ENCODE data around the gene EGF.
"Not testable (repeated sequence)": the region's sequence is repeated elsewhere in the genome, so short reads cannot be mapped to it uniquely, and the experiment has no call there.

The EGF gene

GRCh38 chr4:109912706-109913595 lies at the start of gene EGF:
Gene EGF, plus strand, starts transcription at chr4:109912883. Its CDS starts 453 bp downstream, at chr4:109913336.
- peak; percentile 20 for DNase-seq (ENCODE audit: low read depth)

DNA sequence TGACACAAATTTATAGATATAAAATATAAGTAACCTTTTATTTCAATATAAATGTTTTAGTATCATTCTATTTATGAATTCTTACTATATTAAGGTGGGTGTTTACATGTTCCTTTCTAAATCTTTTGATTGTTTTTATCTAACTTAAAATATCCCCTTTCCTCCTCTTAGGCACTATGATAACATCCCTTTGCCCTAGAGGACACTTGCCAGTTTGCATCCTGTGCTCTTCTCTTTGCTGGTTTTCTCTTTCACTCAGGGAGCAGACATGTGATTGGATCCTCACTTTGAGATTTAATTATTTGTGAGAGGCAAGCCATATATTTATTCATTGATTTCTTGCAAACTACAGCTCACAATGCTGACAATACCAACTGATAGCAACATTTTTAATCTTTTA lies 48.5 kb upstream of the EGF start:
- no peak for DNase-seq (ENCODE audit: low read depth)

GRCh38 chr4:109870061-109870460 lies 42.6 kb upstream of the EGF start:
- no peak for DNase-seq (ENCODE audit: low read depth)

DNA sequence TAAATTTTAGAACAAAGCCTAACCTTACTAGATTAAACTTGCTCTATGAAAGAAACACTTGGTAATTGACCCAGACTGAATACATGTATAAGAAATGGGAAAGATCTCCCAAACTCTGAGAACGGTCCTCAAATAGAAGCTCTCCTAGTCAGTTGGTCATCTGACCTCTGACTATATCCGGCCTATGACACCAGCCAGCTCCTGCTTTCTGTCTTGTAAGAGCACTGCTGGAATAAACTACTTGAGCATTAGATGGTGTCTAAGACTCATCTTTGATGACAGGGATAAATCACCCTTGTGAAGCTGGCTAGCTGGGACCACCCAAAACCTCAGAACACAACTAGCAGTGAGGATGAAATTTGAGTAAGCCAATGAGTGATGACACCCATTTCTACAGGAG lies 40.6 kb upstream of the EGF start:
- DNase-seq (ENCODE audit: low read depth) = no peak

DNA sequence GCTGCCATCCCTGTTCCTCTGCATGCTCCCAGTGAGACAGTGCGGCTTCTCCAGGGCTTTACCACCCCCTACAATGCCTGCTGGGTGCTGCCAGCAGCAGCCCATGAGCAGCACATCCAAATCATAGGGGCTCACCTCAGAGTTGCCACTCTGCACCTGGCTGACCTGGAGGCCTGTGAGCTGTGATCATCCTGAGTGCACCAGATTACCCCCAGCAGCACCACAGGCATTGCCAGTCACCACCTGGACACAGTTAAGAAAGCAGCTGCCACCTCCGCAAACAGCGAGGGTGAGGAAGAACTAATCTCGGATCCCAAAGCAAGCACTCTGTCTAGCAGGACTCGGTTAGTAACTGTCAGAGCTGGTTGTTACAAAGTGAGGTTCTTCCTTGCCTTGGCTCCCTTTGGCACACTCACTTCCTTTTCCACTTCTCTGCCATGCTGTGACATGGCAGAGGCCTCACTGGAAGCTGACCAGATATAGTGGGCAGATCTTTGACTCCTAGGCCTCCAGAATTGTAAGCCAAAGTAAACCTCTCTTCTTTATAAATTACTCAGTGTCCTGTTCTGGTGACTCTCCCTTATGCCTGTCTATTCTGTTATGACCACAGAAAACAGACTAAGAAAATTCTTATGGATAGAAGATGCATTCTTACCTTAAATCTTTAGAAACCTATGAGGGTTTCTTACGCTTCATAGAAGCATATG lies 39.6 kb upstream of the EGF start:
- DNase-seq (ENCODE audit: low read depth) = no peak

DNA sequence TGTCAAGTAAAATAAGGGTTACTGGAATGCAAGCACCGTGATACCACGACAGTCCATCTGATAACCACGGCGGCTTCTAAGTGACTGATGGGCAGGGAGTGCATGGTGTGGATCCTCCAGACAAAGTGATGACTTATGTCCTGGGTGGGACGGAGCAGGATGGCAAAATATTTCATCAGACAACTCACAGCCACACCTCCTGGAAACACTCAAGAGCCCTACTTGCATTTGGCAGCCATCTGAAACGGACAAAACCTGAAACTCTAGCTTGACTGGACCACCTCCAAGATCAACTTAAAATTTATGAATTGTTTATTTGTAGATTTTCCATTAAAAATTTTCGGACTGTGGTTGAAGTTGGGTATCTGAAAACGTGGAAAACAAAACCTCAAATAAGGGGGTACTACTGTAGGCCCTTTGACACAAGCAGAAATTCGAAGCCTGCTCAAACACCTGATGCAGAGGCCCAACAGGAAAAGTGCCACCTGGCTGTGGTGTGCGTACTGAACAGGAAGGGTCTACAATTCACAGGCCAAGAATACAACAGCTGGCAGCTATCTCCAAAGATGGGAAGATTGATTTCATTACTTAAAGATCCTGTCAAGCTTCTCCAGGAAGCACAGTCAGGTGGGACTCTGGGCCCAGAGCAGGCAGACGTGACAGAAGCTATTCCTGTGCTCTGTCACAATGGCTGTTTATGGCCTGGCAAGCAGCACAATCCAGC lies 38.7 kb upstream of the EGF start:
- peak; percentile 3 for DNase-seq (ENCODE audit: low read depth)

DNA sequence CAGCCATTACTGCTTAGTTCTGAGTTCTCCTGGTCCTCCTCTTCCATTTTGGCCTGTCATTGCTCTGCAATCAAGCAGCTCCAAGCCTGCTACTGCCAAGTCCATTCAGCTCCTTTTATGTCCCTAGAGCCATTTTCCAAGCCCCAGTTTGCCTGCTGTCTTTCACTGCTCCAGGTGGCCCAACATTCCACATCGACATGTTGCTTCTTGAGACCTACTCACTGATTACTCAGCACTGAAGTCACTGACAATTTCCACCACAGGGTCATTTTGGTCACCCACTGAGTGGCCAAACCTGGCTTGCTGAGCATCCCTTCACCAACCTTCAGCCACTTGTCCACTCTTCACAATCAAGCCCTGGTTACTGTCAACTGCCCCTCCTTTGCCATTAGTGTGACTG lies 37.6 kb upstream of the EGF start:
- no peak for DNase-seq (ENCODE audit: low read depth)

DNA sequence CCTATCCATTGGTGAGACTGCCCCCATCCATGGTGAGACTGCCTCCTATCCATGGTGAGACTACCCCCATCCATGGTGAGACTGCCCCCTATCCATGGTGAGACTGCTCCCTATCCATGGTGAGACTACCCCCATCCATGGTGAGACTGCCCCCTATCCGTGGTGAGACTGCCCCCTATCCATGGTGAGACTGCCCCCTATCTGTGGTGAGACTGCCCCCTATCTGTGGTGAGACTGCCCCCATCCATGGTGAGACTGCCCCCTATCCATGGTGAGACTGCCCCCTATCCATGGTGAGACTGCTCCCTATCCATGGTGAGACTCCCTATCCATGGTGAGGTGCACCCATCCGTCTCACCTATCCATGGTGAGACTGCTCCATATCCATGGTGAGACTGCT lies 37.1 kb upstream of the EGF start:
- not testable (repeated sequence) for DNase-seq (ENCODE audit: low read depth)

DNA sequence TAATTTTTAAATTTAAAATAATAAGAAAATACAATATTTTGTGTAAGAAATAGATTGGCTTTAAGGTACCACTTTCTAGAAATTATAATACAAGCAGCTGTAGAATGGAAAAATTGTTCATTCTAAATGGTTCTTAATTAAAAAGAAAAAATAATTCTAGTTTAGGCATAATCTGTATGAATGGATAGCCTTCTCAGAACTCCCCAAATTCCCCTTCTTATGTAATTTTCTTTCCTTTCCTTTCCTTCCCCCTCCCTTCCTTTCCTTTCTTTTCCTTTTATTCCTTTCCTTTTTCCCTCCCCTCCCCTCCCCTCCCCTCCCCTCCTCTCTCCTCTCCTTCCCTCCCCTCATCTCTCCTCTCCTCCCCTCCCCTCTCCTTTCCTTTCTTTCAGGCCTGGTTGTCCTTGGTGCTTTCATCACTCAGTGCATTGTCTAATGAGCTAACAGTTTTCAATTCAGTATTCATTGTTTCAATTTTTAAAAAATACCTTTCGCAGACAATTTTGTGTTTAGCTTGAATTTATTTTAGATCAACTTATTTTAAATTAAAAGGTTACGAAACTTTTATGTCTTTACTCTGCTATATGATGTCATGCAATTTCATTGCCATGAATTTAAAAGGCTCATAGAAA lies 35.9 kb upstream of the EGF start:
- DNase-seq (ENCODE audit: low read depth) = no peak

DNA sequence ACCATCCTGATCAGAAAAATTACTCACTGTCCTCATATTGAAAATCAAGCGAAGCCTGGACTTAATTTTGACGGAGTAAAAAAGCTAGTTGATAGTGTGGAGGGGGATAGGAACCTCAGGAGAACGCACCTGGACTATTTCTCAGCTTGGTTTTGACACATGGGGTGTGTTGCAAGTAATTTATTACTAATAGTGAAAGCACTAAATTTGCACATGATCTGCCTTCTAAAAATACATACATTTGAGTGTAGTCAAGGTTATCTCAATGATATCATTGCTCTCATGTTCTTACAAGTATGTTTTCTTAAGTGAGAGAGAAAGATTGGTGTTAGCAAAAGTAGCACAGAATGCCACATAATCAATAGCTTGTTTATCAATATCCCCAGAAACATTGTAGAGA lies 35.3 kb upstream of the EGF start:
- no peak for DNase-seq (ENCODE audit: low read depth)

DNA sequence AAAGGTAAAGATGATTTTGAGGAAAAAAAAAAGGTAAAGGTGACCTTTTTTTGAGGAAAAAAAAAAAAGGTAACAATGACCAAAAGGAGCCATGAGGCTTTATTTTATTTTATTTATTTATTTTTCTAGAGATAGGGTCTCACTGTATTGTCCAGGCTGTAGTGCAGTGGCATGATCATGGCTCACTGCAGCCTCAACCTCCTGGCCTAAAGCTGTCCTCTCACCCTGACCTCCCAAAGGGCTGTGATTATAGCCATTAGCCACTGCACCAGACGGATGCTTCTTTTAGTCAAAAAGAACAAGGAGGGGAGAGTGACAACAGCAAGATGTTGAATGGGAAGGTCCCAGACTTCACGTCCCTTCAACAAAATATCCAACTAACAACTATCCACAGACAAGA lies 34.3 kb upstream of the EGF start:
- DNase-seq (ENCODE audit: low read depth) = no peak

DNA sequence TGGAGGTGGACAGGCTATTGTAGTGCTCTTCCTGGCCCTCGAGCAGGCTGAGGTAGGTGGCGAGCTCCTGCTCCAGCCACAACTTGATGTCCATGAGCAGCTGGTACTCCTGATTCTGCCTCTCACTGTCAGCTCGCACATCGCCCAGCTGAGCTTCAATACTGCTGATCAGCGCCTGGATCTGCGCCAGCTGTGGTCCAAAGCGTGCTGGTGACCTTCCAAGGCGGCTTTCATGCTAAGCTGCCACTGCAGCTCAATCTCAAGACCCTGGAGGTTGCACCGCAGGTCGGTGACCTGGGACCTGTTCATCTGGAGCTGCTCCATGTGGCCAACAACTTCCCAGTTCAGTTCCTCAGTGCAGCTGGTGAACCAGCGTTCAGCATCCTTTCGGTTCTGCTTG lies 33.6 kb upstream of the EGF start:
- no peak for DNase-seq (ENCODE audit: low read depth)

DNA sequence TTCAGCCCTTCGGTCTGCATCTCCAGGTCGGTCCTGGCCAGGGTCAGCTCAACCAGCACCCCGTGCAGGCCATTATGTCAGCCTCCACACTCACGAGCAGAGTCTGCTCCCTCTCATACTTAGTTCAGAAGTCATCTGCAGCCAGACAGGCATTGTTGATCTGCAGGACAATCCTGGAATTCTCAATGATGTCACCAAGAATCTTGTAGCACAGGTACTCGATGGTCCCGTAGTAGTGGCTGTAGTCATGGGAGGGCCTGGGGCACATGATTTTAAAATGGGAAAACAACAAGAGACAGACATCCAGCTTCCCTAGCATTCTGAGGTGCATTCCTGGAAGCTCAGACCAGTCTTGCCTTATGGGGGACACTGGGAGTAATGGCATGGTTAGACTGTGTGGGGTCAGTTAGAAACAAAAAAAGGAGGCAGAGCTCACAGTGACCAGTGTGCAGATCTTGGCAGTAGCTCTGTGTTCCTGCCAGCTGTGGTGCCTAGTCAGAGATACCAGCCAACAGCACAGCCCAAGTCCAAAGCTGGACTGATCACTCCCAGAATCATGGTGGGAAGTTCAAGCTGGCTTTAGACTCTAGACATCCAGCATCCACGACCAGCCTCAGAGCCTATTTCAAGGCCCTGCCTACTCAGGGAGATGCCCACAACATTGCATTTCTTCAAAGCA lies 32.9 kb upstream of the EGF start:
- DNase-seq (ENCODE audit: low read depth) = no peak

DNA sequence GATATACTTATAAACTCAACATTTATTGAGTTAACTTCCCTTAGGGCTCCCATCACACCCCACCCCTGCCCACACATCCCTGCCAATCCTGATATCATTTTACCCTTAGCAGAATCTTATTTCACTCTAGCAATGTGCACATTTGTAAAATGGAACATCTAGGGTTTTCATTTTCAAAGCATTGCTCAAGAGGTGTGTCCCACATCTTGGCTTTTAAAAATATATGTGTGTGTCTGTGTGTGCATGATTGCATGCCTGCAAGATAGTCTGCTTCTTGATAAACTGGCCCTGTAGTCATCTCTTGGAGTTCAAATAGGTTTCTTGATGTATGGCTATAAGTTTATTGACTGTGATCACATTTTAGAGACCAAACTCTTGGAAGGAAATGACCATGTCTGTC lies 26.4 kb upstream of the EGF start:
- no peak for DNase-seq (ENCODE audit: low read depth)

DNA sequence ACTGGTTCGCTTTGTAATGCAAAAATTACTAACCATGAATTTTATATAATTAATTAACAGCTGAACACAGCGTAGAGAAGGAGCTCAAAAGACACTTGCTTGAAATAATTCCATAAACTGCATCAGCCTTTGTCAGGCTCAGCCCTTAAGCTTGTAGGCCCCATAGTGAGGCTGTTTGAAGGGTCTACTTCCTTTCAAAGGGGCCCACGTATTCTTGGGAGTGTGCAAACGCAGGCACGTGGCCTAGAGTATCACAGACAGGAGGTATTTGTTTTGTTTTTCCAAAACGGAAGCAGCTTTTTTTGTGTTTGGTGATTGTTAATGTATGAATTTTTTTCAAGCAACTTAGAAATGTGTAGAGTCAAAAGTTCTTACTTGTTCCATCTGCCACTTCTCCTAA lies 25.6 kb upstream of the EGF start:
- no peak for DNase-seq (ENCODE audit: low read depth)

DNA sequence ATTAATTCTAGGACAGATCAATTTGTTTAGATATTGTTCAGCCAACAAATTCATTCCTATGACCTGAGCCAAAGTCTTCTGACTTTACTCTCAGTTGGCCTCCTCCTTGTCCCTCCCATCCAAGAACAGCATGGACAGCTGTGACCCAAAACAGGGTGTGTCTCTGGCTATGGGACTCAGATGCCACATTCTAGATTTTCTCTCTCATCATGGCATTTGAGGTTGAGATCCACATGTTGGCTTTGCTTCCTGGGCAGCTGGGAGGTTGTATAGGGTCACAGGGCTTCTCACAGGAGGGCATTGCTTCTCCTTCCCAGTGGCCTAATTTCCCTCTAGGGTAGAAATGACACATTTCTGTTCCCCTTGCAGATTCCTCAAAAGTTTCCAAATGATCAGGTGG lies 22.6 kb upstream of the EGF start:
- DNase-seq (ENCODE audit: low read depth) = no peak

GRCh38 chr4:109902559-109903251 lies 10.0 kb upstream of the EGF start:
- DNase-seq (ENCODE audit: low read depth) = no peak

DNA sequence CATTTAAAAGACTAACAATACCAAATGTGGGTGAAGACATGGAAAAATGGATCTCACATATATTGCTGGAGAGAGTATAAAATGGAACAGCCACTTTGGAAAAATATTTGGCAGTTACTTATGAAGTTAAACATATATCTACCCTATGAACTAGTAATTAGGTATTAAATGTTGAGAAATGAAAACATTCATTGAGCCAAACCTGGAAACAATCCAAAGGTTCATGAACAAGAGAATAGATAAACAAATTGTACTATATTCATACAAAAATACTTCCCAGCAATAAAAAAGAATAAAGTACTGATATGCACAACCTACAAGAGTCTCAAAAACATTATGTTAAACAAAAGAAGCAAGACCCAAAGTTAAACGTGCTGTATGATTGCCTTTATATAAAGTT lies 4.0 kb upstream of the EGF start:
- no peak for DNase-seq (ENCODE audit: low read depth)

- DNase-seq (ENCODE audit: low read depth) = no peak
These were observed 2.4 kb upstream of the EGF start for GRCh38 chr4:109910256-109910655.

- no peak for DNase-seq (ENCODE audit: low read depth)
These were observed 1.0 kb downstream of the EGF start for GRCh38 chr4:109913596-109914241.

DNA sequence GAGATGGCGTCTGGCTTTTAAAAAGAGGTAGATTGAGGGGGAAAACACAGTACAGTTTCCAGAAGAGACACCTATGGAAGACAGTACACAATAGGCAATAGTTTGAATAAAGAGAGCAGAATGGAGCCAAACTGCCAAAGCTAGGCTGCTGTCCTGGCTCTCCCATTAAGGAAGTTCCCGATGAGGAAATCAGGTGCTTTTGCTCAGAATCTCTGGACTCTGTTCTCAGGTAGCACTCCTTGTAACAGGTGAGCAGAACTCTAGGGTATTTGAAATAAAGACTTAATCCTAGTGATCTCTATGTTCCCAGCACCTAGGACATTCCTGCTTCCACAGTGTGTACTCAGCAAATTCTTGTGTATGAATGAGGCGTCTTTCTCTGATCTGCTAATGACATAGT lies 1.6 kb downstream of the EGF start:
- DNase-seq (ENCODE audit: low read depth) = no peak
